HG02885 (cell line): ENCODE data around the gene TSHZ1.

ENCODE experiments used
- ATAC-seq: cut with Tn5 transposase; IDR thresholded peaks from one replicate; pipeline ENCODE4 v1.9.1; 2021; ENCODE audit warnings: mild to moderate bottlenecking; ENCODE audit not compliant: unreplicated experiment, poor library complexity

Gene TSHZ1

GRCh38 chr18:75335511-75335910 is 124.9 kb downstream of the TSHZ1 start:
- no peak for ATAC-seq

DNA sequence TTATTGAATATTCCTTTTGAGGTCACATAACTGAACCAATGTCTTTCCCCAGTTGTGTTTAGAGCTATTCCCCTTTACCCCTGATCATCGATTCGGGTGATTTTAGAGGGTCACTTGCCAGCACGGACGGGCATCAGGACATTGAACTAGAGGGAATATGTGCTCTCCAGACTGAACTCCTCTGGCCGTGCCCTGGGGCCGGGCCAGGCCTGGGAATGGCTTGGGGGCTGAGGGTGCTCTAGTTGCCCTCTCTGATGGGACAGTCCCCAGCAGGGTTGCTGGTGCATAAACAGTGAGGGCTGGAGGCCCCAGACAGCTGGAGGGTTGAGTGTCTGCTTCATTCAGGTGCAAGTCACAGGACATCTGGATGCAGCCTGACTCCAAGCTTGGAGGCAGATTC is 126.2 kb downstream of the TSHZ1 start:
- no peak for ATAC-seq

GRCh38 chr18:75337348-75337747 is 126.8 kb downstream of the TSHZ1 start:
- ATAC-seq = no peak

- ATAC-seq = no peak
Observed at GRCh38 chr18:75338631-75339030, 128.0 kb downstream of the TSHZ1 start.
